Activated naive CD8-positive, alpha-beta T cell treated with anti-CD3 and anti-CD28 coated beads, Interleukin-2, amount 50 U/mL, for 16 hours (primary cell): ENCODE measurements around the gene GRIN3A.
"Not testable (repeated sequence)": the region's sequence is repeated elsewhere in the genome, so short reads cannot be mapped to it uniquely, and the experiment has no call there.

Source experiments
- DNase-seq: peaks from one replicate; pipeline ENCODE4 v3.0.0-alpha.2; 2020; ENCODE audit warnings: low read depth, low spot score

Gene GRIN3A

GRCh38 chr9:101738566-101739183 lies at the start of gene GRIN3A:
TSS of gene GRIN3A (minus strand) at chr9:101738647. CDS start at chr9:101737979, 668 bp downstream.
- no peak for DNase-seq

- no peak for DNase-seq
These were observed 49.4 kb upstream of the GRIN3A start for GRCh38 chr9:101787891-101788290.

- DNase-seq, result no peak
These were observed 39.9 kb upstream of the GRIN3A start for GRCh38 chr9:101778332-101778731.

- DNase-seq, result no peak
These were observed 26.0 kb upstream of the GRIN3A start for GRCh38 chr9:101764472-101764871.

GRCh38 chr9:101758304-101758930 lies 20.0 kb upstream of the GRIN3A start:
- DNase-seq, result no peak

GRCh38 chr9:101753716-101754115 lies 15.3 kb upstream of the GRIN3A start:
- no peak for DNase-seq

DNA sequence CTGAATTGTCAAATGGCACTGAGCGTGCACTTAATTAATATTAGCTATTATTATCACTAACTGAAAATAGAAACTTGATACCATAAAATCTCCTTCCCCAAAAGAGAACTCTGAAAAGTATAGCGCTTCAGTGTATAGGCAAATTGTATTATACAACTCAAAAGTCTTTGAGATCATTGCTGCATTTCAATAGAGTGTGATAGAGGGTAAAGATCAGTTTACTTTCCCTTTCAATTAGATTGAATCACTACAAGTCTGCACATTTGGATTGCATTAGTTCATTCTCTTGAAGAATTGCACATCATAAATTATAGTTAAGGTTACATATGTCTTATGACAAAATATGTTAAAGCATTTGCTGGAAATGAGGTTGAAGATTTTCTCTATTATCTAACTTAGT lies 13.4 kb upstream of the GRIN3A start:
- no peak for DNase-seq

DNA sequence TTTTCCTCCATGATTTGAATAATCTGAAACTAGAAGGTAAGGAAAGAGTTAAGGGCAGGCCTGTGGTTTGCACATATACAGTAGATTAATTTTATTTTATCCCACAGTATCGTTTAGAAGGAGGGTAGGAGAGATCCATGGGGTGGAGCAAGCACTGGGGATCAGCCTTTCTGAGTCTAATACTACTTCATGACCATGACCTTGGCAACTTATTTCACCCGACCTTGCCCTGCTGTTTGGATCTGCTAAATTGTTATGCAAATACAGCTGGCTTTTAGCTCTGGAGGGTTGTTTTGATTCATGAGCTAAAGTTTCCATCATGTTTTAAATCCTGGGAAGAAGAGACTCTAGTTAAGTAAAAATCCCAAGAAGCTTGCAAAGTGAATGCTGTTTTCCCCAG lies 864 bp upstream of the GRIN3A start:
- DNase-seq, result no peak

GRCh38 chr9:101737705-101738565 lies 512 bp downstream of the GRIN3A start:
- no peak for DNase-seq

DNA sequence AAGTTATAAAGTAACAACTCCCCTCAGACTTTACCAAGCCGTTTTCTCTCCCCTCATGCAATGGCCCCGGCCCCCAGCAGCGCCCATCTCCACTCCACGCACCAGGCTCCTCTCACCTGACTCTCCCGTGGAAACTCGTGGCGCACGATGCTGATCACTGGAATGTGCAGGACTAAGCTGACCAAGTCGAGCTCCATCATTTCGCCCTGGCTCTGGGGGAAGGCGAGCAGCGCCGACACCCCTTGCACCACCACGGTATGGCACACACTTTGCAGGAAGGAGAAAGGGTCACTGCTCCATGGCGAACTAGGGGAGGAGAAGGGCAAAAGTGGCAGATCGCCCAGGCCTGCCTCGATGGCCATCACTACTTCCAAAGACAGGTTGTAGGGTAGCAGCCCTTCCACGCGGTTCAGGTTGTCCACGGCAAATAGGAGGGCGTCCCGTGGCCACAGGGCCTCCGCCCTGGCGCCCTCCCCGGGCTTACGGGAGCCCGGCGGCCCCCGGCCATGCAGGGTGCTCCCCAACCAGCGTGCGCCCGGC lies 1.2 kb downstream of the GRIN3A start:
- DNase-seq, result no peak

DNA sequence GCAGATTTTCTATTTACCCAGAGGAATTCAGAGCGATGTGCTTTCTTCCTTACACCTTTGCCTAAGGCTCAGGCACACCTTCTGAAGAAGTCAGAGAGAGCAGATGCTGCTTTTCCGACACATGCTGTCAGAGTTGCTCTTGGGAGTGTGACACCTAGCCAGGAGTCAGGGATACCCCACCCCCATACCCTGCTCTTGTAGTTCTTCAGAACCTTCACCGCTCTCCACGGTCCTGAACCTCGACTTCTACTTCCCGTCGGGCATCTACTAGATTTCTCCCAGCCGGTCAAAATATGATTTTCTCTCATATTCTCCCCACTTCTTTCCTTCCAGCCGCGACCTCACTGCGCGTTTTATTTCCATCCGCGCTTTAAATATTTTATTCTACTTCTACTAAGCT lies 1.7 kb downstream of the GRIN3A start:
- no peak for DNase-seq

DNA sequence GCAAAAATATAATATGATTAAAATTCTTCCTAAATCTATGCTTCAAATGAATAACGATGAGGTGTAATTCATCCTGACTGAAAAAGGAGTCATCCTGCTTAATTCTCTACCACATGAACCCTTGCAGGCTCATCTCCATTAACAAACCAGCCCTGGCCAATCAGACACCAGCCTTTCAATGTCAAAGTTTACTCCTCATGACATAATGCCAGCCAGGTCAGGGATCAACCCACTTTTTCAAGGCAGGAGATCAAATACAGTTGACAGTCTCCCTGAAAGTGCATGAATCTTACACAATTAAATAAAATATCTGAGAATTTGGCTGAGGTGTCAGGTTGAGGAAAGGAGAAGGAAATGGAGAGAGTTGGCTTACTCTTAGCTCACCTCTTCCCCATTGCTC lies 7.0 kb downstream of the GRIN3A start:
- no peak for DNase-seq

GRCh38 chr9:101727612-101728524 lies 10.6 kb downstream of the GRIN3A start:
- DNase-seq, result no peak

- DNase-seq, result not testable (repeated sequence)
These were observed 14.2 kb downstream of the GRIN3A start for GRCh38 chr9:101724271-101724670.

DNA sequence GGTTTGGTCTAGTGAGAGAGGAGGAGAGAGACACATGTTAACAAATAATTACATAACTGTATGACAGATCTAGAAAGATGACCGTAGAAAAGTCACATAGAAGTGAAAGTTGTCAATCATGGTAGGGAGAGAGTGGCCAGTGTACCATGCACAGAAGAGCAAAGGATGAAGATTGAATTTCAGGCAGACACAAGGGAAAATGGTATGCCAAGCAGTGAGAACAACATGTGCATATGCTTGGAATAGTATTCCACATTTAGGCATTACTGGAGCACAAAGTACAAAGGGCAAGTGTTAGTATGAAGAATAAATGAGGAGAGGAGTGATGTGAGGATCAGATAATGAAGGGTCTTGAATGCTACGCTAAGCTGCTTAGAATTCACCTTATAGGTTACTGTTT lies 20.3 kb downstream of the GRIN3A start:
- DNase-seq, result no peak

DNA sequence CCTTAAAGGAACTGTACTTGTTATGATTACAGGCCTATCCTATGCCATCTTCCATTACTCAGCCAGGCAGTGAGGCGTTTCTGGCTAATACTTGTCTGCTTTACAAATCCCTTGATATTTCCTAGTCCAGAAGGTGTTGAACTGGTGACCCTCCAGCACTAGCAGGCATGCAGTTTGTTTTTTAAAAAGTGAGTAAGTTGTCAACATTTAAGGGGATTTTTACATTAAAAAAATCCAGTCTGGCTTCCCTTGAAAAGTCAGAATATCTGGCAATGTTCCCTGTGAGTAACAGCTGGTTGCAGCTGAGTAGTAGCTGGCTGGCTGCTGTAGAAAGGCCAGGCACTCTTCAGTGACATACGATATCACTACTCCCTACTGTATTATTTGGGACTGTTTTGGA lies 21.8 kb downstream of the GRIN3A start:
- DNase-seq, result no peak

- DNase-seq, result no peak
These were observed 27.0 kb downstream of the GRIN3A start for GRCh38 chr9:101711330-101711941.

GRCh38 chr9:101708855-101709254 lies 29.6 kb downstream of the GRIN3A start:
- no peak for DNase-seq

DNA sequence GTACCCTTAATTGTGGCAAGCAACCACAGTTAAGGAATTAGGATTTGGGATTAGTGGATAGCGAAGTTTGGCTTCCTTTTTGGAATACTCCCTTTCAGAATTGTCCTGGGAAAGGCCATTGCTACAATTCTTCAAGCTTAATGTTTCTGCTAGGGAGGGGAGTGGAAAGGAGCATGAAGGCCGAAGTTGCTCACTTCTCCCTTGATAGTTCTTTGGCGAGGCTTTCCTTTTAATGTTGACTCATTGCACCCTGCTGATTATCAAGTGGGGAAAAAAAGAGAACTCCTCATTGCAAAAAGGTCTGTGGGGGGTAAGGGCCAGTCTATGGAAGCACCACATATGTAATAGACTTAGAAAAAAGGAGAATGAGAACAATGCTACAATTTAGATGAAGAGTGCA lies 30.7 kb downstream of the GRIN3A start:
- DNase-seq, result no peak

- no peak for DNase-seq
These were observed 31.4 kb downstream of the GRIN3A start for GRCh38 chr9:101706997-101707396.

DNA sequence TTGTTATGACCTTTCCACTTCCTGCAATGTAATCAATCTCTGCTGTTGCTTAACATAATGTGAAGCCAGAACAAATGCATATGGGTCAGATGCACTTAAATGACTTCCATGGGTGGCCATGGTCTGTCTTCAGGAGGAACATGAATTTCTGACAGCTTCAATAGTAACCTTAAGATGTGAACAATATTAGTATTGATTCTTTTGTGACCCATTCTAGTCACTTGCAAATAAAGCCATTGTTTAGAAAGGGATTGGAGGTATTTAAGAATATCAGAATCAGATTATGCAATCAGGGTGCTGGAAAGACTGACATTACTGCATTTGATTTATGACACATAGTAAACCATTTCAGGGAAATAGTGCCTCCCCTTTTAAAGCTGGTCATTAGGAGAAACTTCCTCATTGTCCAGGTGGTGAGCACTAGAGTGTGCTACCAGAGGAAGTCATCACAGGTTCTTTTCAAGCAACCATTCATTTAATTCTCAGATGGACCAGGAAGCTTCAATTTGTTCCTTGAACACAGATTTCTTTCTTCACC lies 32.1 kb downstream of the GRIN3A start:
- no peak for DNase-seq
